Endothelial cell of umbilical vein (primary cell): ENCODE results near the gene KIF26B.

Source experiments
- EZH2 ChIP-seq: IDR thresholded peaks from 2 replicates; pipeline ENCODE4 v1.6.1; 2012; ENCODE audit warnings: borderline replicate concordance, low read depth, mild to moderate bottlenecking, moderate library complexity, low read length, inconsistent platforms; ENCODE audit not compliant: severe bottlenecking
- JUN ChIP-seq: IDR thresholded peaks from 2 replicates; pipeline ENCODE4 v1.6.1; 2011; ENCODE audit warnings: borderline replicate concordance, low read depth; ENCODE audit not compliant: insufficient read length, insufficient read depth
- MYC ChIP-seq: IDR thresholded peaks from one replicate; pipeline ENCODE4 v1.6.1; 2011; ENCODE audit warnings: mild to moderate bottlenecking, low read depth, low read length
- POLR2A ChIP-seq: IDR thresholded peaks from 2 replicates; pipeline ENCODE4 v1.6.1; 2012; ENCODE audit warnings: low read depth, mild to moderate bottlenecking, control low read depth, low read length
- POLR2AphosphoS5 ChIP-seq: IDR thresholded peaks from 2 replicates; pipeline ENCODE4 v1.6.1; 2012; ENCODE audit warnings: low read depth, mild to moderate bottlenecking, control low read depth, low read length, moderate library complexity; ENCODE audit not compliant: insufficient read depth
- TF ChIP-seq, protein P1 (sequence below), 2 donors: IDR thresholded peaks; 1 replicate in 1 of 2; 2 replicates in 1 of 2; pipeline ENCODE4 v1.5.1; 2011; ENCODE audit warnings: low read length in 2 of 2, mild to moderate bottlenecking in 2 of 2, moderate library complexity in 2 of 2, control low read depth in 1 of 2, inconsistent platforms in 1 of 2, low read depth in 1 of 2; ENCODE audit not compliant: insufficient read depth in 1 of 2; ENCODE audit errors: extremely low read depth in 1 of 2

DNA sequence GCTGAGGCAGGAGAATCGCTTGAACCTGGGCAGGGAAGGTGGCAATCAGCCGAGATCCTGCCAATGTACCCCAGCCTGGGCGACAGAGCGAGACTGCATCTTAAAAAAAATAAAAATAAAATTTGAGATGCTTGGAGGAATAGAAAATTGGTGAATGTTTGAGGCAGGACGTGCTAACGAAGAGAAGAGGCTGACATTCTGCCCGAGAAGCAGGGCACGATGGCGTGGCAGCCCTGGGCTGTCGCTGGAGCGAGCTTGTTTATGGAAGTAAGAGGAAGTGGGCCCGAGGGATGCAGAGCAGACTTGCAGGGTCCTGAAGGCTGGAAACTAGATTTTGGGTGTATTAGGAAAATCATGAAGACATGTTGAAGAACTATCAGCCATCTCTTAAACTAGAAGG is 92.6 kb downstream of the KIF26B start:
- TF ChIP-seq POLR2A (no peak), JUN (no peak), EZH2 (no peak), POLR2AphosphoS5 (no peak), MYC (no peak)
- TF ChIP-seq, protein P1, sequence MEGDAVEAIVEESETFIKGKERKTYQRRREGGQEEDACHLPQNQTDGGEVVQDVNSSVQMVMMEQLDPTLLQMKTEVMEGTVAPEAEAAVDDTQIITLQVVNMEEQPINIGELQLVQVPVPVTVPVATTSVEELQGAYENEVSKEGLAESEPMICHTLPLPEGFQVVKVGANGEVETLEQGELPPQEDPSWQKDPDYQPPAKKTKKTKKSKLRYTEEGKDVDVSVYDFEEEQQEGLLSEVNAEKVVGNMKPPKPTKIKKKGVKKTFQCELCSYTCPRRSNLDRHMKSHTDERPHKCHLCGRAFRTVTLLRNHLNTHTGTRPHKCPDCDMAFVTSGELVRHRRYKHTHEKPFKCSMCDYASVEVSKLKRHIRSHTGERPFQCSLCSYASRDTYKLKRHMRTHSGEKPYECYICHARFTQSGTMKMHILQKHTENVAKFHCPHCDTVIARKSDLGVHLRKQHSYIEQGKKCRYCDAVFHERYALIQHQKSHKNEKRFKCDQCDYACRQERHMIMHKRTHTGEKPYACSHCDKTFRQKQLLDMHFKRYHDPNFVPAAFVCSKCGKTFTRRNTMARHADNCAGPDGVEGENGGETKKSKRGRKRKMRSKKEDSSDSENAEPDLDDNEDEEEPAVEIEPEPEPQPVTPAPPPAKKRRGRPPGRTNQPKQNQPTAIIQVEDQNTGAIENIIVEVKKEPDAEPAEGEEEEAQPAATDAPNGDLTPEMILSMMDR (IDR thresholded peaks at IDR 0.05; ENCODE audit: extremely low read depth in 1 of 2, insufficient read depth in 1 of 2, low read depth in 1 of 2, low read length in 2 of 2): no peak
